Effector memory CD8-positive, alpha-beta T cell (primary cell): ENCODE data around the gene FN3KRP.

Source experiments
- ATAC-seq: fragments of 150-1000 bp; cut with Tn5 transposase; replicated peaks from 2 replicates; pipeline ENCODE4 v1.10.0; 2021; ENCODE audit warnings: mild to moderate bottlenecking, moderate library complexity
- DNase-seq, 3 experiments: peaks; one replicate each; pipeline ENCODE4 v3.0.0; 2021
- H3K27ac Mint-ChIP-seq, 2 donors: one replicate each; pipeline ENCODE4 v1.8.0; 2022; ENCODE audit warnings: mild to moderate bottlenecking in 2 of 2, mixed read lengths in 2 of 2, moderate library complexity in 2 of 2
- H3K27me3 Mint-ChIP-seq, 2 donors: one replicate each; pipeline ENCODE4 v1.8.0; 2022; ENCODE audit warnings: mixed read lengths in 2 of 2
- H3K36me3 Mint-ChIP-seq: one replicate; pipeline ENCODE4 v1.8.0; 2022; ENCODE audit warnings: mild to moderate bottlenecking, moderate library complexity, mixed read lengths; ENCODE audit not compliant: insufficient read depth
- H3K4me1 Mint-ChIP-seq, 2 donors: one replicate each; pipeline ENCODE4 v1.8.0; 2022; ENCODE audit warnings: low read depth in 2 of 2, mixed read lengths in 2 of 2
- H3K4me3 Mint-ChIP-seq, 2 donors: one replicate each; pipeline ENCODE4 v1.8.0; 2022; ENCODE audit warnings: mild to moderate bottlenecking in 2 of 2, mixed read lengths in 2 of 2, moderate library complexity in 2 of 2
- H3K9me3 Mint-ChIP-seq, 2 donors: one replicate each; pipeline ENCODE4 v1.8.0; 2022; ENCODE audit warnings: mixed read lengths in 2 of 2
- total RNA-seq, 9 experiments: gene quantifications; one replicate each; lab custom pipeline; 2026; lab: John Stamatoyannopoulos, UW

The FN3KRP gene, protein sequence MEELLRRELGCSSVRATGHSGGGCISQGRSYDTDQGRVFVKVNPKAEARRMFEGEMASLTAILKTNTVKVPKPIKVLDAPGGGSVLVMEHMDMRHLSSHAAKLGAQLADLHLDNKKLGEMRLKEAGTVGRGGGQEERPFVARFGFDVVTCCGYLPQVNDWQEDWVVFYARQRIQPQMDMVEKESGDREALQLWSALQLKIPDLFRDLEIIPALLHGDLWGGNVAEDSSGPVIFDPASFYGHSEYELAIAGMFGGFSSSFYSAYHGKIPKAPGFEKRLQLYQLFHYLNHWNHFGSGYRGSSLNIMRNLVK
- 16.2 to 52.0 (median 24.2) reads per million in 9 experiments for total RNA-seq

DNA sequence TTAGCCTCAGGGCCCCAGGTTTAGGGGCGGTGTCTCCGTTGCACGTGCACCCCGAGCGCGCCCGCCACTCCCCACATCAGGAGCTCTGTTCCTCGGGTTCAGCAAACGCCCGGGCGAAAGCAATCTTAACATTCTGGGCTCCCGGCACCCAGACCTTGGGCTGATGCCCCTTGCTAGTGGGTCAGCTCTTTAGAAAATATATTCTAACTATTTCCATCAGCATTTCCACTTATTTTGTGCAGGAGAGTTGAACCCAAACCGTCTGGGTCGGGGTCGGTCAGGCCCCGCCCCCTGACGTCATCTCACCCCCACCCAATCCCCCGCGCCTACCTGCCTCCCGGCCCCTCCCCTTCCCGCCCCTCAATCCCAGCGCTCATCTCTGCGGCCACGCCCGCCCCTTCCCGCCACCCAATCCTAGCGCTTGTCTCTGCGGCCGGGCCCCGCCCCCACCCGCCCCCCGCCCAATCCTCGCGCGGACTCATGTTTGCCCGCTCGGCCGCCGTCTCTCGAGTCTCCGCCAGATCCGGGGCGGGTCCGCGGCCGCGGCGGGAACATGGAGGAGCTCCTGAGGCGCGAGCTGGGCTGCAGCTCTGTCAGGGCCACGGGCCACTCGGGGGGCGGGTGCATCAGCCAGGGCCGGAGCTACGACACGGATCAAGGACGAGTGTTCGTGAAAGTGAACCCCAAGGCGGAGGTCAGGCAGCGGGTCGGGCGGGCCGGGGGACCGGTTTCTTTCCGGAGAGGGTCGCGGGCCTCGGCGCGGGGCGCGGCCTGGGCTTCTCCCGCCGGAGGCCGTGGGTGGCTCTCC lies at the start of gene FN3KRP:
FN3KRP (plus strand) TSS at position 504 of the 808 bp plus-strand sequence; CDS start at position 554, 50 bp downstream.
- Mint-ChIP-seq H3K9me3 (no peaks in the 10 kb centered on the region), H3K36me3 (peaks cover 18% of the 10 kb centered on the region), H3K4me1 (peaks cover 14 to 15% of the 10 kb centered on the region in 2 donors), H3K27ac (peak within 1 kb of the TSS; percentile 79 to 89), H3K27me3 (no peaks in the 10 kb centered on the region), H3K4me3 (peak within 1 kb of the TSS; percentile 89 to 94)
- ATAC-seq (peak; percentile 92), DNase-seq (peak; percentile 80 to 87 (median 83))

DNA sequence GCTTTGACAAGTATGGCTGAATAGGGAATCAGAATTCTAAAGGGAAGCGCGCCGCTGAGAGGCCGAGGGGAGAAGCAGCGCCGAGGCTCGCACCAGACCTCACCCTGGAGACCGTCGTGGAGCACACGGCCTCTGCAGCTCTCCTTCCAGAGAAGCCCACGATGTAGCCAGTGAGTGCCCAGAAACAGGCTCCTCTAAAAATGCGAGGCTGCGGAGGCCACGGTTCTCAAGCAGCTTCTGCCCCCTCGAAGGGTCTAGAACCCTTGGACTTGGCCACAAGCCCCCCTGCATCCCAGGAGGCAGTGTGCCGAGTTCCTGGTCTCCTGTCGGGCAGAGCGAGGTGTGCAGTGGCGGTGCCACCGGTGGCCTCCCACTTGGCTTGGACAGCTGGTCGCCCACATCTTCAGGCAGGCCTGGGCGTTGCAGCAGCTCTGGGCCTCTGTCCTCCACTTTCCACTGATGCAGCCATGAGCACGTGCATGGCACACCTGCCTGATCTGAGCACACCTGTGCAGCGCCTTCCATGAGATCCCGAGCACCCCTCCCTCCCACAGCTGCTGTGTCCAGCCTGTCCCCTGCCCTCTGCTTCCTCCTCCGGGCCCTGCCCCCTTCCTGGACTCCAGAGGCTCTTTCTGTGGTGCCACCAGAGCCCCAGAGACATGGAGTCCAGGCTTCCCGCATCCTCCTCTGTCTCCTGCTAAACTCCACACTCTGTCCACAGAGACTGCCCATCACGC lies 49.4 kb upstream of the FN3KRP start:
- Mint-ChIP-seq H3K4me3 (no peak overlapping the region), H3K27me3 (no peaks in the 10 kb centered on the region), H3K4me1 (peaks cover 5 to 12% of the 10 kb centered on the region in 2 donors), H3K36me3 (no peaks in the 10 kb centered on the region), H3K9me3 (no peaks in the 10 kb centered on the region), H3K27ac (peak overlapping the region in 1 of 2 donors; percentile 49)
- DNase-seq (no peak), ATAC-seq (no peak)

DNA sequence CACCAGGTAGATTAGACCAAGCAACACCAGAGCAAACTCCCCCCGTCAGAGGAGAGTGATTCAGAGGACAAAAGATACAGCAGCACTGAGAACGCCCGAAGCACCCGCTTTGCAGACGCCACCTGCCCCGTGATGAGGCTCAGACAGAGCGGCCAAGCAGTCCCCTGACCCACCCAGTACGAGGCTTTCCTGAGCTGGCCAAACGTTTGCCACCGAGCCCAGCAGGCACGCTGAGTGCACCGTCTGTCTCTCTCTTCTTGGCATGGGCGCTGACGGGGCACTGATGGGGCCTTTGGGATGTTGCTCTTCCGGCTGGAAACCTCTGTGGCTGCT lies 48.9 kb upstream of the FN3KRP start:
- peaks cover 5 to 12% of the 10 kb centered on the region in 2 donors for H3K4me1 Mint-ChIP-seq
- no peak for DNase-seq
- H3K9me3 Mint-ChIP-seq: no peaks in the 10 kb centered on the region
- H3K4me3 Mint-ChIP-seq: no peak overlapping the region
- no peak for ATAC-seq
- H3K27ac Mint-ChIP-seq: peak overlapping the region in 1 of 2 donors; percentile 49
- H3K27me3 Mint-ChIP-seq: no peaks in the 10 kb centered on the region
- no peaks in the 10 kb centered on the region for H3K36me3 Mint-ChIP-seq

DNA sequence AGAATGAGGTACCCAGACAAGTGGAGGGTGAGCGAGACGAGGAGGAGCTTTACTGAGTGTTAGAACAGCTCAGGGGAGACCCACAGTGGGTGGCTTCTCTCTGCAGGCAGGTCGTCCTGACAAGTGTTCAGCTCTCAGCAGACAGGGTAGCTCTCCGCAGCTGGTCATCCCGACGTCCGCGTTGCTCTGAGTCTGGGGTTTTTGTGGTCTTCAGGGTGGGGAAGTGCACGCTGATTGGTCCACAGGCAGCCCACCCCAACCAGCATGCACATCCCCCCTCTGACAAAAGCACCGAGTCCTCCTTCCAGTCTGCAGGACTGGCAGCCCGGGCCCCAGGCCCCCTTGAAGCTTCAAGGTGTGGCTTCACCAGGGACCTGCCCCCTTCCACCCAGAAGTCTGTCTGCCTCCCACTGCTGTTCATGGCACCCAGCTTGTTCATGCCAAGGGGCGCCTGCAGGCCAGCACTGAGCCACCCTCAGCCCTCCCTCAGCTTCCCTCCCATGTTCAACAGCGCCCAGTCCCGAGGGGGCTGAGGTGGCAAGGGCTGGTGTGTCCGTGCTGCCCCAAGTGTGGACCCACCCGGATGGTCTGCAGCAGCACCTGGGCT lies 48.4 kb upstream of the FN3KRP start:
- H3K4me1 Mint-ChIP-seq: peaks cover 5 to 12% of the 10 kb centered on the region in 2 donors
- no peaks in the 10 kb centered on the region for H3K27me3 Mint-ChIP-seq
- H3K4me3 Mint-ChIP-seq: peak overlapping the region in 1 of 2 donors; percentile 36
- DNase-seq (no peak), ATAC-seq (no peak)
- H3K36me3 Mint-ChIP-seq: no peaks in the 10 kb centered on the region
- H3K9me3 Mint-ChIP-seq: no peaks in the 10 kb centered on the region
- H3K27ac Mint-ChIP-seq: peak overlapping the region in 1 of 2 donors; percentile 49

DNA sequence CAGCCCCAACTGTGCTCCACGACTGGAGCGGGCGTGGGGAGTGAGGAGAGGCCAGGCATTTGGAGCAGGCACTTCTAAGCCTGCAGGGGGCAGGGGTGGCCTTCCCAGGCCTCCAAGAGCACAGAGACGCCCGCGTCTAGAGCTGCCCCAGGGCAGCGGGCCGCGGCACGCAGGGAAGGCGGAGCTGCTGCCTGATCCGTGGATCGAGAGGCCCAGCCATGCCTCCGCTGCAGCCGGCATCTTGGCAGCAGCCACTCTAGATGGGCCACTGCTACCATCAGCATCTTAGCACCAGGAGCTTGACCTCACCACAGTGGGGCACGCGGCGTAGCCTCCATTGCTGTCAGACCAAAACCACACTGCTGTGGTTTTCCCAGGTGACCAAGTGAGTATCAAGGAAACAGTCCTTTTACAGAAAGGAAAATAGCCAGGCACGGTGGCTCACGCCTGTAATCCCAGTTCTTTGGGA lies 47.8 kb upstream of the FN3KRP start:
- no peaks in the 10 kb centered on the region for H3K9me3 Mint-ChIP-seq
- no peaks in the 10 kb centered on the region for H3K27me3 Mint-ChIP-seq
- peaks cover 5 to 12% of the 10 kb centered on the region in 2 donors for H3K4me1 Mint-ChIP-seq
- peak; percentile 72 for ATAC-seq
- no peak for DNase-seq
- no peaks in the 10 kb centered on the region for H3K36me3 Mint-ChIP-seq
- H3K4me3 Mint-ChIP-seq: peak overlapping the region; percentile 27 to 36
- H3K27ac Mint-ChIP-seq: peak overlapping the region in 1 of 2 donors; percentile 49

DNA sequence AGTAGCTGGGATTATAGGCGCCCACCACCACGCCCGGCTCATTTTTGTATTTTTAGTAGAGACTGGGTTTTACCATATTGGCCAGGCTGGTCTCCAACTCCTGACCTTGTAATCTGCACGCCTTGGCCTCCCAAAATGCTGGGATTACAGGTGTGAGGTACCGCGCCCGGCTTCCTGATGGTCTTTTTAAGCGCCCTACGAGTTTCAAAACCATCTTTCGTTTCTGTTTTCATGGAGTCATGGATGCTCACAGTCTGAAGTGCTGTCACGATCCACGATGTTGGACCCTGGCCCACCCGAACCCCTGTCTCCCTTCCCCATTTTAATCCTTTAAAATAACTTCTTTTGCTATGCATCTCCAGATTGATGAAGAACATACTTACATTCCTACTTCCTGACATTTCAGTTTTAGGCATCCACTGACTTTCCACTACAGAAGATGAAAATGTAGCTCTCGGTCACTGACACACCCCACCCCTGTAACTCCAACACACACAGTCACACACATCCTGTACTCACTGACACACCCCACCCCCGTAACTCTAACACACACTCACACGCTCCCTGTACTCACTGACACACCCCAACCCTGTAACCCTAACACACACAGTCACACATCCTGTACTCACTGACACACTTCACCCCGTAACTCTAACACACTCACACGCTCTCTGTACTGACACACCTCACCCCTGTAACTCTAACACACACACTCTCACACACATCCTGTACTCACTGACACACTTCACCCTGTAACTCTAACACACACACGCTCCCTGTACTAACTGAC lies 45.6 kb upstream of the FN3KRP start:
- H3K27me3 Mint-ChIP-seq: no peaks in the 10 kb centered on the region
- ATAC-seq: no peak
- no peaks in the 10 kb centered on the region for H3K36me3 Mint-ChIP-seq
- H3K4me1 Mint-ChIP-seq: peaks cover 5 to 12% of the 10 kb centered on the region in 2 donors
- no peak for DNase-seq
- no peak overlapping the region for H3K4me3 Mint-ChIP-seq
- peak overlapping the region in 1 of 2 donors; percentile 2 for H3K27ac Mint-ChIP-seq
- no peaks in the 10 kb centered on the region for H3K9me3 Mint-ChIP-seq

DNA sequence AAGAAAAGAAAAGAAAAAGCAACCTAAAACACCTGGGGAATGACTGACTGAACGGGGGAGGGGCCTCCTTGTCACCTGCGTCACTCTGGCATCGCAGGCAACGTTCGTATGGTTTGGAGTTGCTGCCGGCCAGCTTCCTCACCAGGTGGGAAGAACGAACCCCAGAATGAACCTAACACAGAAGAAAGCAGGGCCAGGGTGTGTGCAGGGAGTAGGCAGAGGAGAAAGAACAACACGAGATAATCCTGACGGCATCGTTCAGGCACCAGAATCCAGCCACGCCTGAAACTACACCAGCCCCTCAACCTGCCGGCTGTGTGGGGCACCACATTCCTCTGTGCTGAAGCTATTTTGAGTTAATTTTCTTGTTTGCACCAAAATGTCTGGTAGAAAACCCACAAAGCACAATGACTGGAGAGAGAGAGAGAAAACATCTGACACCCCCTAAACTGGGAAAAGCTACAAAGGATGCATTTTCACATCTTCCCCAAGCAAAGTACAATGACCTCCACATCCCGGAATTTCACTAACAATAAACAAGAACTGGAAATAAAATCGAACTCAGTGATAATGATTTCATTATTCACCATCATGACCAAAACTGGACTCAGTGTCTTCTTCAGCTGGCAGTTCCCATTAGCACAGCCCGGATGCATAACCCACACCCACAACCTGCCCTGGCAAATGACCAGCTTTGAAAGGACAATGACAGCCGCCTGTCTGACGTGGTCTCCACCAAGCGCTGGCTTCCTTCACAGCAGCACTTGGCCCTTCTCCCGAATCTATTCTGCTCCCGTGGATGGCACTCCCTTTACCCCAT lies 41.6 kb upstream of the FN3KRP start:
- Mint-ChIP-seq H3K27ac (no peak overlapping the region), H3K4me3 (no peak overlapping the region), H3K27me3 (no peaks in the 10 kb centered on the region), H3K36me3 (no peaks in the 10 kb centered on the region), H3K4me1 (peaks cover 0 to 6% of the 10 kb centered on the region in 2 donors), H3K9me3 (no peaks in the 10 kb centered on the region)
- no peak for ATAC-seq
- no peak for DNase-seq

DNA sequence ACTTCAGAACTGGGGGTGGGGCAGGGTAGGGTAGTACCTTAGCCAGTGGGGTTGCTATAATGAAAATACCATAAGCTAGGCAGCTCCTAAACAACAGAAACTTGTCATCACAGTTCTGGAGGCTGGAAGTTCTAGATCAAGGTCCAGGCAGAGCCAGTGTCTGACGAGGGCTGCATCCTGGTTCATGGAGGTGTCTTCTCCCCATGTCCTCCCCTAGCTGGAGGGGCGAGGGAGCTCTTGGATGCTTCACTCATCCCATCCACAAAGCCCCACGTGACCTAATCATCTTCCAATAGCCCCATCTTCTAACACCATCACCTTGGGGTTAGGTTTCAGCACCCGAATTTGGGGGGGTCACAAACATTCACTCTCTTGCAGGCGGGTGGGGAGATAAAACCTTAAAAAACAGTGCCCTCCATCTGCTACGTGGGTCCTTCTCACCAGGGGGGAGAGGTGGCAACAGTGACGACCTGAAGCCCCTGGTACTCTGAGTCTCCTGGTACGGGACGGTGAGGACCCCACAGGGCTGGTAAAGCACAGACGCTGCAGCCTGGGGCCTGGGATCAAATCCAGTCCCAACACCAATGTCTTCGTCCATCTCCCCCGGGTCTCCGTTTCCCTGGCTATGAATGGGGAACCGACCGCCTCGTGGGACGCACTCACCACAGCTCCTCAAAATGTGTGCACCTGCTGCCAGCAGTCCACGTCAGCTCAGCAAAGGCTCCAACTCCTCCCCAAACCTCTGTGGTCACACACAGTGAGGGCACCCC lies 40.8 kb upstream of the FN3KRP start:
- Mint-ChIP-seq H3K36me3 (no peaks in the 10 kb centered on the region), H3K9me3 (no peaks in the 10 kb centered on the region), H3K4me1 (peaks cover 0 to 6% of the 10 kb centered on the region in 2 donors), H3K27ac (no peak overlapping the region), H3K4me3 (no peak overlapping the region), H3K27me3 (no peaks in the 10 kb centered on the region)
- DNase-seq (no peak), ATAC-seq (no peak)

DNA sequence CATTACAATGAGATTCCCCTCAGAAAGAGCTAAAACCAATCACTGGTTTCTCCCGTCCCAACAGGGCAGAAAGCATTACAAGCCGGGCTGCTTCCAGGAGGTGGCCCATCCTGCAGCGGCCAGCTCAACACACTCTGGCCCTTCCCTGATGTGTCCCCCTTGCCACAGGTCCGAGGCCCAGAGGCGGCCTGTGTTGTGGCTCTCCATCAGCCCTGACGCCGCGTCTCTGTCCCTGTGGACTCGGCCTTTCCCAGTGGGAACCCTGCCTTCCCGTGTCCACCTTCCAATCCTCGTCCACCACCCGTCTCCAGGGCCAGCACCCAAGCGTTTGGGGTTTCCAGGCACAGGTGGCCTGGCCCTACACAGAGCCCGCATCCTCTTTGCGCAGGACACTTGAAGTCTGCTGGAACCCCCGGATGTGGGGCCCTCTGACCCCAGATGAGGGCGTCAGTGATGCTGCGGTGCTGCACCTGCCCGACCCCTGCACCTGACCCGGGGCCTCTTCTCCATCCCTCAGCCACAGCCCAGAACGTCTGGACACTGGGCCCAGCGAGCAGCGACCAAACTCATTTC lies 39.1 kb upstream of the FN3KRP start:
- no peak overlapping the region for H3K27ac Mint-ChIP-seq
- no peaks in the 10 kb centered on the region for H3K27me3 Mint-ChIP-seq
- H3K9me3 Mint-ChIP-seq: peaks cover 0 to 4% of the 10 kb centered on the region in 2 donors
- no peak for DNase-seq
- no peak overlapping the region for H3K4me3 Mint-ChIP-seq
- H3K36me3 Mint-ChIP-seq: no peaks in the 10 kb centered on the region
- ATAC-seq: no peak
- H3K4me1 Mint-ChIP-seq: no peaks in the 10 kb centered on the region

DNA sequence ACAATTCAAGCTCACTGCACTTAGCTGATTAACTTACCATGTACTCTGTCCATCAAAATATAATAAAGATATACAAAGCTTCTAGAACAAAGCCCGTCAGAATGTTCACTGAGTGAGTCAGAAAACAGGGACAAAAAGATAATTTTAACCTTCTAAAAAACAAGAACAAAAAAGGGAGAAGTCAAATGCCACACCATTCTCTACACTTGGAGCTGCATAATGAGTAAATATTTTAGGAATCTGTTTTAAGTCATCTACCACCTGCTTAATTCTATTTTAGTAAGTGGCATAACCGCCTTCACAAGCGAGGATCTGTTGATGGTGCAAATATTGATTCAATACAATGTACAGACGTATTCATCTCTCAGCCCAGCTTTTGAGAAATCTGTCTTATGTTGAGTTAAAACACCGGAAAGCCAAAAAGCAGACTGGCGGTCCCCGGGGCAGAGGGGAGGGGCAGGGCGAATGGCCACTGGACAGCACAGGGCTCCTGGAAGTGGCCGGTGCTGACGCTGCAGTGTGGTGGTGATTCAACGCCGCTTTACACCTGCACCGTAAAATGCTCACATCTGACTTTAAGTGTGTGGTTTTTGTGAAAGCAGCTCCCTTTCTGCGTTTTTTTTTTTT lies 38.1 kb upstream of the FN3KRP start:
- Mint-ChIP-seq H3K27me3 (no peaks in the 10 kb centered on the region), H3K36me3 (no peaks in the 10 kb centered on the region), H3K27ac (peak overlapping the region in 1 of 2 donors; percentile 44), H3K4me1 (no peaks in the 10 kb centered on the region), H3K9me3 (peaks cover 0 to 4% of the 10 kb centered on the region in 2 donors), H3K4me3 (no peak overlapping the region)
- no peak for ATAC-seq
- no peak for DNase-seq
